Measurements from ENCODE around the gene EFHB. TPM values are rescaled to one million over a fixed set of nuclear protein-coding genes. Genes with fewer than 3 reads are reported as not detected.
"Not testable (repeated sequence)": the region's sequence is repeated elsewhere in the genome, so short reads cannot be mapped to it uniquely, and the experiment has no call there.

The EFHB gene
- total RNA-seq, result 0.48 TPM

GRCh38 chr3:19934098-19934566 is at the start of gene EFHB:
Gene EFHB (minus strand): TSS chr3:19934217. CDS start chr3:19934018, 199 bp downstream.
- DNase-seq (ENCODE audit: low spot score), result no peak
- peak; percentile 42 for ATAC-seq

- no peak for ATAC-seq
Measured at GRCh38 chr3:19972054-19972453, 38.0 kb upstream of the EFHB start.

GRCh38 chr3:19970327-19970726 is 36.3 kb upstream of the EFHB start:
- DNase-seq (ENCODE audit: low spot score) (no peak), ATAC-seq (no peak)

More at GRCh38 chr3:19972054-19972453, 38.0 kb upstream of the EFHB start:
- no peak for DNase-seq (ENCODE audit: low spot score)

GRCh38 chr3:19967812-19968211 is 33.8 kb upstream of the EFHB start:
- DNase-seq (ENCODE audit: low spot score), result no peak
- no peak for ATAC-seq

GRCh38 chr3:19967208-19967607 is 33.2 kb upstream of the EFHB start:
- ATAC-seq (peak; percentile 40), DNase-seq (ENCODE audit: low spot score) (no peak)

- ATAC-seq, result no peak
- no peak for DNase-seq (ENCODE audit: low spot score)
Measured at GRCh38 chr3:19961960-19962359, 27.9 kb upstream of the EFHB start.

GRCh38 chr3:19960696-19961095 is 26.7 kb upstream of the EFHB start:
- no peak for ATAC-seq

GRCh38 chr3:19959505-19959904 is 25.5 kb upstream of the EFHB start:
- no peak for DNase-seq (ENCODE audit: low spot score)
- no peak for ATAC-seq

More at GRCh38 chr3:19960696-19961095, 26.7 kb upstream of the EFHB start:
- no peak for DNase-seq (ENCODE audit: low spot score)

GRCh38 chr3:19957354-19957753 is 23.3 kb upstream of the EFHB start:
- DNase-seq (ENCODE audit: low spot score); ATAC-seq: not testable (repeated sequence)

GRCh38 chr3:19954676-19955075 is 20.7 kb upstream of the EFHB start:
- DNase-seq (ENCODE audit: low spot score), result no peak
- ATAC-seq, result no peak

- ATAC-seq (no peak), DNase-seq (ENCODE audit: low spot score) (no peak)
Measured at GRCh38 chr3:19950316-19950715, 16.3 kb upstream of the EFHB start.

GRCh38 chr3:19948226-19948591 is 14.2 kb upstream of the EFHB start:
- ATAC-seq (no peak), DNase-seq (ENCODE audit: low spot score) (no peak)

GRCh38 chr3:19947549-19948225 is 13.7 kb upstream of the EFHB start:
- DNase-seq (ENCODE audit: low spot score), result peak; percentile 66
- peak; percentile 47 for ATAC-seq

GRCh38 chr3:19946832-19947548 is 13.0 kb upstream of the EFHB start, which contains the start of gene RAB5A:
Gene RAB5A (plus strand): TSS chr3:19947097. CDS start chr3:19950899, 3,802 bp downstream.
- DNase-seq (ENCODE audit: low spot score), result peak; percentile 98
- ATAC-seq, result peak; percentile 93

GRCh38 chr3:19945969-19946831 is 12.2 kb upstream of the EFHB start:
- ATAC-seq (peak; percentile 13), DNase-seq (ENCODE audit: low spot score) (peak; percentile 46)

GRCh38 chr3:19945534-19945933 is 11.5 kb upstream of the EFHB start:
- peak; percentile 16 for ATAC-seq
- no peak for DNase-seq (ENCODE audit: low spot score)

GRCh38 chr3:19940643-19941042 is 6.6 kb upstream of the EFHB start:
- ATAC-seq (no peak), DNase-seq (ENCODE audit: low spot score) (no peak)

- DNase-seq (ENCODE audit: low spot score), result no peak
- no peak for ATAC-seq
Measured at GRCh38 chr3:19938295-19938627, 4.2 kb upstream of the EFHB start.

- ATAC-seq (no peak), DNase-seq (ENCODE audit: low spot score) (no peak)
Measured at GRCh38 chr3:19937459-19938294, 3.7 kb upstream of the EFHB start.

- DNase-seq (ENCODE audit: low spot score) (no peak), ATAC-seq (no peak)
Measured at GRCh38 chr3:19932422-19932821, 1.6 kb downstream of the EFHB start.

Measured in left lobe of liver (tissue), 2 donors.